Fibroblast of lung (primary cell): ENCODE results near the gene HDLBP. TPM values are rescaled to one million over a fixed set of nuclear protein-coding genes. Genes with fewer than 3 reads are reported as not detected.

Experiments used
- DNase-seq, 2 donors: peaks; one replicate each; pipeline versions ENCODE4 v3.0.0 to v3.0.0-alpha.2; 2010; ENCODE audit warnings: low read depth in 2 of 2
- H2AFZ ChIP-seq: 2 replicates; pipeline ENCODE4 v1.5.1; 2012; ENCODE audit warnings: low read length, control low read depth, inconsistent platforms
- H3K27ac ChIP-seq: 2 replicates; pipeline ENCODE4 v1.5.1; 2011; ENCODE audit warnings: low read length, control low read depth; ENCODE audit not compliant: insufficient read depth
- H3K27me3 ChIP-seq: 2 replicates; pipeline ENCODE4 v1.5.1; 2011; ENCODE audit warnings: mild to moderate bottlenecking, low read length; ENCODE audit not compliant: control insufficient read depth, insufficient read depth
- H3K36me3 ChIP-seq: 2 replicates; pipeline ENCODE4 v1.5.1; 2011; ENCODE audit warnings: low read length; ENCODE audit not compliant: control insufficient read depth, insufficient read depth
- H3K4me1 ChIP-seq: 2 replicates; pipeline ENCODE4 v1.5.1; 2011; ENCODE audit warnings: low read length; ENCODE audit not compliant: control insufficient read depth, insufficient read depth; ENCODE audit errors: extremely low read depth
- H3K4me2 ChIP-seq: 2 replicates; pipeline ENCODE4 v1.5.1; 2011; ENCODE audit warnings: low read length, control low read depth; ENCODE audit not compliant: insufficient read depth; ENCODE audit errors: extremely low read depth
- H3K4me3 ChIP-seq, 4 experiments: fragments of 200-600 bp in 1 of 4; sonication (generic) in 1 of 4; replicated peaks in 1 of 4; 2 replicates each; pipeline ENCODE4 v1.5.1; 2011 to 2016; ENCODE audit warnings: low read length in 4 of 4, low read depth in 3 of 4, mild to moderate bottlenecking in 3 of 4, control low read depth in 2 of 4, inconsistent platforms in 1 of 4, mixed read lengths in 1 of 4; ENCODE audit not compliant: insufficient read depth in 1 of 4; ENCODE audit errors: control extremely low read depth in 1 of 4
- H3K79me2 ChIP-seq: 2 replicates; pipeline ENCODE4 v1.5.1; 2012; ENCODE audit warnings: mild to moderate bottlenecking, low read length, inconsistent platforms; ENCODE audit not compliant: control insufficient read depth, insufficient read depth
- H3K9ac ChIP-seq: 2 replicates; pipeline ENCODE4 v1.5.1; 2011; ENCODE audit warnings: mild to moderate bottlenecking, low read length, control low read depth; ENCODE audit not compliant: insufficient read depth
- H3K9me3 ChIP-seq: 2 replicates; pipeline ENCODE4 v1.5.1; 2012; ENCODE audit warnings: low read depth, low read length; ENCODE audit not compliant: control insufficient read depth, insufficient read depth
- H4K20me1 ChIP-seq: 2 replicates; pipeline ENCODE4 v1.5.1; 2011; ENCODE audit warnings: low read length; ENCODE audit not compliant: control insufficient read depth, insufficient read depth; ENCODE audit errors: extremely low read depth
- EZH2 ChIP-seq: IDR thresholded peaks from 2 replicates; pipeline ENCODE4 v1.5.1; 2012; ENCODE audit warnings: low read length, control low read depth, mild to moderate bottlenecking; ENCODE audit errors: missing control alignments
- polyA plus RNA-seq, 2 donors: library from polyadenylated mRNA; depleted of rRNA in 1 of 2; stranded (reverse) in 1 of 2; unstranded in 1 of 2; fragments of >200 nt; gene quantifications; 2 replicates each; pipeline ENCODE4 v1.2.1, GENCODE V29; 2011 to 2012; ENCODE audit warnings: missing spikeins in 1 of 2
- total RNA-seq: library from RNA; depleted of rRNA; stranded (reverse); fragments of >200 nt; gene quantifications from 2 replicates; pipeline ENCODE4 v1.2.1, GENCODE V29; 2014
- TF ChIP-seq, protein P1 (sequence below), 2 donors: IDR thresholded peaks in 1 of 2; conservative IDR thresholded peaks in 1 of 2; 1 replicate in 1 of 2; 2 replicates in 1 of 2; pipeline ENCODE4 v1.5.1; 2011 to 2012; ENCODE audit warnings: low read length in 2 of 2, control low read depth in 1 of 2, inconsistent platforms in 1 of 2, low read depth in 1 of 2, mild to moderate bottlenecking in 1 of 2

Gene HDLBP
- total and polyA plus RNA-seq, 2 donors (not counting 1 experiment from before 2014, with no cell fraction given): 626 to 1,354 TPM

GRCh38 chr2:241195506-241196130 lies 119.9 kb downstream of the HDLBP start:
- Histone ChIP-seq H3K4me3 (no peak overlapping the region), H3K79me2 (no peaks in the 10 kb centered on the region), H3K27ac (no peak overlapping the region), H4K20me1 (no peaks in the 10 kb centered on the region), H2AFZ (no peak overlapping the region), H3K27me3 (no peaks in the 10 kb centered on the region), H3K36me3 (no peaks in the 10 kb centered on the region), H3K4me2 (no peak overlapping the region), H3K9ac (no peak overlapping the region), H3K9me3 (no peaks in the 10 kb centered on the region), H3K4me1 (no peaks in the 10 kb centered on the region)
- TF ChIP-seq, protein P1, sequence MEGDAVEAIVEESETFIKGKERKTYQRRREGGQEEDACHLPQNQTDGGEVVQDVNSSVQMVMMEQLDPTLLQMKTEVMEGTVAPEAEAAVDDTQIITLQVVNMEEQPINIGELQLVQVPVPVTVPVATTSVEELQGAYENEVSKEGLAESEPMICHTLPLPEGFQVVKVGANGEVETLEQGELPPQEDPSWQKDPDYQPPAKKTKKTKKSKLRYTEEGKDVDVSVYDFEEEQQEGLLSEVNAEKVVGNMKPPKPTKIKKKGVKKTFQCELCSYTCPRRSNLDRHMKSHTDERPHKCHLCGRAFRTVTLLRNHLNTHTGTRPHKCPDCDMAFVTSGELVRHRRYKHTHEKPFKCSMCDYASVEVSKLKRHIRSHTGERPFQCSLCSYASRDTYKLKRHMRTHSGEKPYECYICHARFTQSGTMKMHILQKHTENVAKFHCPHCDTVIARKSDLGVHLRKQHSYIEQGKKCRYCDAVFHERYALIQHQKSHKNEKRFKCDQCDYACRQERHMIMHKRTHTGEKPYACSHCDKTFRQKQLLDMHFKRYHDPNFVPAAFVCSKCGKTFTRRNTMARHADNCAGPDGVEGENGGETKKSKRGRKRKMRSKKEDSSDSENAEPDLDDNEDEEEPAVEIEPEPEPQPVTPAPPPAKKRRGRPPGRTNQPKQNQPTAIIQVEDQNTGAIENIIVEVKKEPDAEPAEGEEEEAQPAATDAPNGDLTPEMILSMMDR (conservative IDR thresholded peaks at IDR 0.05 in 1 of 2, IDR thresholded peaks at IDR 0.05 in 1 of 2; ENCODE audit: low read depth in 1 of 2, low read length in 2 of 2): no peak
- no peak for TF ChIP-seq EZH2
- DNase-seq: no peak

DNA sequence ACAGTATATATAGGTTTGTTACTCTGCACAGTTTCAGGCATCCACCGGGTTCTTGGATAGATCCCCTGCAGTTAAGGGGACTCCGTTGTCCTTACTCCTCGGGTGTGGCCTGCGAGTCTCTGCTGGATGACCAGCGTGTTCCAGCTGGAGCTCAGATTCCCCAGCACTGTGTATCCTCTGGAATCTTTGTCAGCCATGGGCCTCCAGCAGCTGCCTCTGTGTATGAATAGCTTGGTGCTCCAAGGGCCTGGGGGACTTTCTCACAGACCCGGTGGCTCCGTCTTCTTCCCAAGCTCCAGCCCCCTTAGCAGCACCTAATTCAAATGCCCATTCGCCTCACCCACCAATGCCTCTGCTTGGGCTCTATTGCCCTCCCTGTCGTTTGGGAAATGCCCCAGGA lies 120.7 kb downstream of the HDLBP start:
- no peaks in the 10 kb centered on the region for H3K27me3 ChIP-seq
- H3K36me3 ChIP-seq: no peaks in the 10 kb centered on the region
- no peak overlapping the region for H2AFZ ChIP-seq
- no peak for DNase-seq
- H3K27ac ChIP-seq: no peak overlapping the region
- no peaks in the 10 kb centered on the region for H3K4me1 ChIP-seq
- TF ChIP-seq EZH2: no peak
- TF ChIP-seq, protein P1 (conservative IDR thresholded peaks at IDR 0.05 in 1 of 2, IDR thresholded peaks at IDR 0.05 in 1 of 2; ENCODE audit: low read depth in 1 of 2, low read length in 2 of 2): no peak
- no peaks in the 10 kb centered on the region for H4K20me1 ChIP-seq
- no peak overlapping the region for H3K4me2 ChIP-seq
- no peaks in the 10 kb centered on the region for H3K79me2 ChIP-seq
- H3K4me3 ChIP-seq: no peak overlapping the region
- H3K9ac ChIP-seq: no peak overlapping the region
- H3K9me3 ChIP-seq: no peaks in the 10 kb centered on the region

GRCh38 chr2:241193271-241193670 lies 122.2 kb downstream of the HDLBP start:
- Histone ChIP-seq H3K9ac (no peak overlapping the region), H2AFZ (no peak overlapping the region), H3K36me3 (no peaks in the 10 kb centered on the region), H3K79me2 (no peaks in the 10 kb centered on the region), H3K4me1 (no peaks in the 10 kb centered on the region), H3K4me3 (no peak overlapping the region), H3K9me3 (no peaks in the 10 kb centered on the region), H3K27me3 (no peaks in the 10 kb centered on the region), H3K27ac (no peak overlapping the region), H4K20me1 (no peaks in the 10 kb centered on the region), H3K4me2 (no peak overlapping the region)
- TF ChIP-seq EZH2: no peak
- TF ChIP-seq, protein P1 (conservative IDR thresholded peaks at IDR 0.05 in 1 of 2, IDR thresholded peaks at IDR 0.05 in 1 of 2; ENCODE audit: low read depth in 1 of 2, low read length in 2 of 2): no peak
- DNase-seq: no peak
